Tibial nerve (tissue), 4 donors: Measurements from ENCODE around the gene PLEKHG7.

Experiments used
- EP300 ChIP-seq, 2 donors: sonication (generic); formaldehyde crosslinking; IDR thresholded peaks; one replicate each; pipeline ENCODE4 v1.6.1; 2017; ENCODE audit warnings: antibody characterized with exemption in 2 of 2, mild to moderate bottlenecking in 1 of 2
- TF ChIP-seq, protein P1 (sequence below), 5 experiments: fragments of 200-600 bp in 3 of 5; fragments of 450-650 bp in 2 of 5; sonication (generic) in 3 of 5; IDR thresholded peaks; one replicate each; pipeline ENCODE4 v1.5.1; 2016 to 2019; ENCODE audit warnings: antibody characterized with exemption in 5 of 5, mild to moderate bottlenecking in 3 of 5, moderate library complexity in 2 of 5

DNA sequence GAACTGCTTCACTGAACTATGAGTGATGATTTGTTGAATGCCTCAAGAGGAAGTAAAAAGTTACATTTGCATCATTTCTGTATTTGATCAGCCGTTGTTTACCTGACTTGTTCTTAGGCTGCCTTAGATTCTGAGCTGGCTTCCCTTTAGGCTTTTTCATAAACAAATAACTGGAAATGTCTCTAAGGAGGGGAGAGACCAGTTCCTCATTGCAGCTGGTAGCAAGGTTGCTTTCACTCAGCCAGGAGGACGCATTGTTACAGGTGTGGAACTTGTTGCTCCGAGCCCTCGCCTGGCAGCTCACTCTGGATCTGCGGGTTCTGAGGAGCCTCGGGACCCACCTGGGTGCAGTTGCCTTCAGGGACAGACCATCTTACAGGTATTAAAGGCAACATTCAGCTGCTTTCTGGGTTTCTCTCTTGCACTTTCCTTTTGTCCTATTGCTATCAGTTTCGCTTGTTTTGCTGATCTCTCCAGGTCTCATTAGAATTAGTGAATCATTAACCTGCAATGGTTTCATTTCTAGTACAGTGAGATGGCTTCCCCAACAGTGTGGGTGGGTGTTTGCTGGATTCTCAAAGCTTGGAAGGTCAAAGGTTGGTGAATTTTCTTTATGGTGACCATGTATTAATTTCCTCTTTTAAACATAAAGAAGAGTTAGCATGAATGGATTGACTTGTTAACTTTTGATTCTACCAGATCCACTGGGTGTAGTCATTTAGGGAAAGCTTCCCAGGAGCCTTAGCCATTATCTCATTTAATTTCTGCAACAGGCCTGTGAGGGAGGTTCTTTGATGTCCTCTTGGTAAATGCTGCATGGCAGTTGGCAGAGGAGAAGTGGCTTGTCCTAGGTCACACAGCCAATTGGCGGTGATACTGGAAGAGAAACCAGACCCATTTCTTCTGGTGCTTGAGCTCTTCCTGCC is at the start of gene PLEKHG7:
- TF ChIP-seq, protein P1, sequence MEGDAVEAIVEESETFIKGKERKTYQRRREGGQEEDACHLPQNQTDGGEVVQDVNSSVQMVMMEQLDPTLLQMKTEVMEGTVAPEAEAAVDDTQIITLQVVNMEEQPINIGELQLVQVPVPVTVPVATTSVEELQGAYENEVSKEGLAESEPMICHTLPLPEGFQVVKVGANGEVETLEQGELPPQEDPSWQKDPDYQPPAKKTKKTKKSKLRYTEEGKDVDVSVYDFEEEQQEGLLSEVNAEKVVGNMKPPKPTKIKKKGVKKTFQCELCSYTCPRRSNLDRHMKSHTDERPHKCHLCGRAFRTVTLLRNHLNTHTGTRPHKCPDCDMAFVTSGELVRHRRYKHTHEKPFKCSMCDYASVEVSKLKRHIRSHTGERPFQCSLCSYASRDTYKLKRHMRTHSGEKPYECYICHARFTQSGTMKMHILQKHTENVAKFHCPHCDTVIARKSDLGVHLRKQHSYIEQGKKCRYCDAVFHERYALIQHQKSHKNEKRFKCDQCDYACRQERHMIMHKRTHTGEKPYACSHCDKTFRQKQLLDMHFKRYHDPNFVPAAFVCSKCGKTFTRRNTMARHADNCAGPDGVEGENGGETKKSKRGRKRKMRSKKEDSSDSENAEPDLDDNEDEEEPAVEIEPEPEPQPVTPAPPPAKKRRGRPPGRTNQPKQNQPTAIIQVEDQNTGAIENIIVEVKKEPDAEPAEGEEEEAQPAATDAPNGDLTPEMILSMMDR (IDR thresholded peaks at IDR 0.05), result no peak
- TF ChIP-seq EP300 (IDR thresholded peaks at IDR 0.05), result no peak
